ENCODE results near the gene FZD4. TPM values are rescaled to one million over a fixed set of nuclear protein-coding genes. Genes with fewer than 3 reads are reported as not detected.

The FZD4 gene
- total RNA-seq, 2 donors from 2014 or later: 25.4 to 54.4 TPM

DNA sequence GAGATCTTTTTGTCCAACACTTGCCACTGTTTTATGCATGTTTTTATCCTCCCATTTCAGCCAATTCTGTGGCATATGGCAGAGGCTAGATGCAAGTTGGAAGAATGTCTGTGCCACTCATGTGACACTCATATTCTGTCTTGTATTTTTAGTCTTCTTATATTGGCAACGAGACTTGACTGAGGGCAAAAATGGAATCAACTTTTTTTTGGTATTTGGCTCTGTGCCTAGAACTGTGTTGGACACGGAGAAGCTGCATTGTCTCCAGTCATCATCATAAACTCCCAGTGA, 1.7 kb upstream of the FZD4 start:
- ATAC-seq (no peak), DNase-seq (no peak)
- Histone ChIP-seq H3K27ac (peak overlapping the region in 3 of 4 donors; percentile 93 to 97 (median 96)), H3K27me3 (no peaks in the 10 kb centered on the region), H3K4me1 (peaks cover 35% of the 10 kb centered on the region), H3K36me3 (replicated peaks in 1 of 2; ENCODE audit: insufficient read depth in 1 of 2, low read depth in 2 of 2) (no peaks in the 10 kb centered on the region), H3K4me3 (no peak overlapping the region), H3K9me3 (no peaks in the 10 kb centered on the region)
- 34 to 47% methylated on average over 2 of the region's 2 CpGs for WGBS, 2 donors
- TF ChIP-seq, protein P1, sequence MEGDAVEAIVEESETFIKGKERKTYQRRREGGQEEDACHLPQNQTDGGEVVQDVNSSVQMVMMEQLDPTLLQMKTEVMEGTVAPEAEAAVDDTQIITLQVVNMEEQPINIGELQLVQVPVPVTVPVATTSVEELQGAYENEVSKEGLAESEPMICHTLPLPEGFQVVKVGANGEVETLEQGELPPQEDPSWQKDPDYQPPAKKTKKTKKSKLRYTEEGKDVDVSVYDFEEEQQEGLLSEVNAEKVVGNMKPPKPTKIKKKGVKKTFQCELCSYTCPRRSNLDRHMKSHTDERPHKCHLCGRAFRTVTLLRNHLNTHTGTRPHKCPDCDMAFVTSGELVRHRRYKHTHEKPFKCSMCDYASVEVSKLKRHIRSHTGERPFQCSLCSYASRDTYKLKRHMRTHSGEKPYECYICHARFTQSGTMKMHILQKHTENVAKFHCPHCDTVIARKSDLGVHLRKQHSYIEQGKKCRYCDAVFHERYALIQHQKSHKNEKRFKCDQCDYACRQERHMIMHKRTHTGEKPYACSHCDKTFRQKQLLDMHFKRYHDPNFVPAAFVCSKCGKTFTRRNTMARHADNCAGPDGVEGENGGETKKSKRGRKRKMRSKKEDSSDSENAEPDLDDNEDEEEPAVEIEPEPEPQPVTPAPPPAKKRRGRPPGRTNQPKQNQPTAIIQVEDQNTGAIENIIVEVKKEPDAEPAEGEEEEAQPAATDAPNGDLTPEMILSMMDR (IDR thresholded peaks at IDR 0.05): no peak
- no peak for TF ChIP-seq POLR2A (IDR thresholded peaks at IDR 0.05)
- intact Hi-C loops (cut with DNase I): no loop called here

DNA sequence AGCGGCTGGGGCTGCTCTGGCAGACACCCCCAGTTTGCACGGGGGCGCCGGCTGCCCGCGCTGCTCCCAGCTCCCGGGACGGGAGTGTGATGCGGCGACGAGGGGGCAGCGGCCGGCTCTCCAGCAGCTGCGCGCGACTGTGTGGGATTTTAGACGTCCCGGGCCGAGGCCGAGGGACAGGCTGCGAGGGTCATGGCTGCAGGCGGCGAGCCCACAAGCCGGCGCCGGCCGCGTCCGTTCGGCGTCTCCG, 159 bp downstream of the FZD4 start:
- Histone ChIP-seq H3K27ac (peak overlapping the region; percentile 84 to 97 (median 94)), H3K27me3 (no peaks in the 10 kb centered on the region), H3K9me3 (no peaks in the 10 kb centered on the region), H3K36me3 (replicated peaks in 1 of 2; ENCODE audit: insufficient read depth in 1 of 2, low read depth in 2 of 2) (no peaks in the 10 kb centered on the region), H3K4me1 (peaks cover 38% of the 10 kb centered on the region), H3K4me3 (peak overlapping the region; percentile 50 to 70)
- intact Hi-C loops (cut with DNase I): no loop called here
- ATAC-seq (no peak), DNase-seq (no peak)
- TF ChIP-seq POLR2A (IDR thresholded peaks at IDR 0.05): peak in 1 of 3 donors; percentile 60
- TF ChIP-seq, protein P1 (IDR thresholded peaks at IDR 0.05): peak in 1 of 7 experiments; percentile 8
- WGBS, 2 donors: 0% methylated on average over 32 of the region's 32 CpGs; no CpG with 5 or more reads in 1 of the 2 donors

DNA sequence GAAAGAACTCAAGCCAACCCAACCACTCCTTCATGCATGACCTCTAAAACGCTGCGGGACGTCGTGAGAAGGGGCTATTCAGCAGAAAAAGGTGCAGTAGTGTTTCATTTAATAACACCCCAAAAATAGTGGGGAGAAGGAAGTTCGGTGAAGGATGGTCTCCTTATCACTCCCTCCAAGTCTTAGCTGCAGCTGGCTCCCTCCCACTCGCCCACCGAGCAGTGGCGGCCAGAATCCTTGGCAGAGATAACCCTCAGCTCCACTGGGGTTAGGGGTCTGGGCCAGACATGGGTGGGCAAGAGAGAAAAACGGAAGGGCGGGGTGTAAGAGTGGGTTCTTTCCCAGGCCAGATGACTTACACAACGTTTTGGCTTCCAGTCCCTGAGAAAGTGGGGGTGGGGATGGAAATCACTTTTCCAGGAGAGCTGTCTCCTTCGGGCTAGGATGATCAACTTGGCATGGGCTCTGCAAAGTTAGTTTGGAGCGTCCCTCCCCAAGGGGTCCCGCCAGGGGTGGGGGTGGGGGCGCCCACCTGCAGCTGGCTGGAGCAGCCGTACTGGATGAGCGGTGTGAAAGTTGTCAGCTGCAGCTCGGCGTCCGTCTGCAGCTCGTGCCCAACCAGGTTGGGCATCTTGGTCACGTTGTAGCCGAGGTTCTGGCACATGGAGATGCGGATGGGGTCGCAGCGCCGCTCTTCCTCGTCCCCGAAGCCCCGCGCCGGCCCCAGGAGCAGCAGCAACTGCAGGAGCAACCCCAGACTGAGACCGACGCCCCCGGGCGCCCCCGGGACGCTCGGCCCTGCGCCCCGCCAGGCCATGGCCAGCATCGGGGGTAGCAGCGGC, 705 bp downstream of the FZD4 start:
- intact Hi-C loops (cut with DNase I): no loop called here
- no peaks in the 10 kb centered on the region for H3K36me3 ChIP-seq (replicated peaks in 1 of 2; ENCODE audit: insufficient read depth in 1 of 2, low read depth in 2 of 2)
- ATAC-seq: peak; percentile 62

DNA sequence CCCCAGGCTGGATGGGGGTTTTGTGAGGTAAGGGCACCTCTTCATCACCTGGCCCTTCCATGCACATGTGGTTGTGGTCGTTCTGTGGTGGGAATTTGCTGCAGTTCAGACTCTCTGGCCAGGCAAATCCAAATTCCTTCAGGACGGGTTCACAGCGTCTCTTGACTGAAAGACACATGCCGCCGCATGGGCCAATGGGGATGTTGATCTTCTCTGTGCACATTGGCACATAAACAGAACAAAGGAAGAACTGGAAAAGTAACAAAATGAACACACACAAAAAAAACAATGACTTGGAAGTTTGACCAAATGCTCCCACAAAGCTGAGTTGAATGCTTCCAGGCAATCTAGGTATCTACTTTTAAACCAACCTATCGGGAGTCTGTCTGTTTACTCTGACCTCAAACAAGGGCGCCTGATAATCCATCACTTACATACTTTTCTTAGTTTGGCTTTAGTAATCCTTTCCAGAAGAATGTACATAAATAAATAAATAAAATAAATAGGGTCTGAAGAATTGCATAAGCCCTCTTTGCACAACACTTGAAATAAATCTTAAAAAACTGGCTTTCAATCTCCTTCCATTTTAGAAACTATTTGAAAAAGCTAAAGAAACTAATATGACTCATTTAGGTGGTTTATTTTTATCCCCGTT, 2.8 kb downstream of the FZD4 start:
- H3K36me3 ChIP-seq (replicated peaks in 1 of 2; ENCODE audit: insufficient read depth in 1 of 2, low read depth in 2 of 2): no peaks in the 10 kb centered on the region
- peaks cover 51% of the 10 kb centered on the region for H3K4me1 ChIP-seq
- no peak for TF ChIP-seq POLR2A (IDR thresholded peaks at IDR 0.05)
- TF ChIP-seq, protein P1 (IDR thresholded peaks at IDR 0.05): no peak
- no peaks in the 10 kb centered on the region for H3K9me3 ChIP-seq
- DNase-seq: no peak
- intact Hi-C loops (cut with DNase I): no loop called here
- ATAC-seq: no peak
- 64 to 65% methylated on average over 8 of the region's 8 CpGs for WGBS, 2 donors
- H3K27ac ChIP-seq: peak overlapping the region in 1 of 4 donors; percentile 29
- no peak overlapping the region for H3K4me3 ChIP-seq
- H3K27me3 ChIP-seq: no peaks in the 10 kb centered on the region

More for the DNA sequence above, 705 bp downstream of the FZD4 start:
- peak; percentile 77 to 85 (median 82) for DNase-seq
- peaks cover 41% of the 10 kb centered on the region for H3K4me1 ChIP-seq
- H3K9me3 ChIP-seq: no peaks in the 10 kb centered on the region
- peak overlapping the region; percentile 84 to 97 (median 94) for H3K27ac ChIP-seq
- WGBS, 2 donors: 2 to 6% methylated on average over 12 to 35 of the region's 43 CpGs
- H3K4me3 ChIP-seq: peak overlapping the region; percentile 50 to 70
- TF ChIP-seq POLR2A (IDR thresholded peaks at IDR 0.05): no peak
- TF ChIP-seq, protein P1 (IDR thresholded peaks at IDR 0.05): no peak
- no peaks in the 10 kb centered on the region for H3K27me3 ChIP-seq

All from body of pancreas (tissue), 4 donors.